GM20431 (cell line): ENCODE measurements around the gene PTGDS.
"Not testable (repeated sequence)": the region's sequence is repeated elsewhere in the genome, so short reads cannot be mapped to it uniquely, and the experiment has no call there.

Experiments used
- in situ Hi-C: fragments of 300-500 bp; cut with MseI, MboI; formaldehyde crosslinking; loops from one replicate; pipeline ENCODE4 v1.15.0; 2020; ENCODE audit warnings: low sequenced_read_pairs; ENCODE audit not compliant: unreplicated experiment

PTGDS gene

DNA sequence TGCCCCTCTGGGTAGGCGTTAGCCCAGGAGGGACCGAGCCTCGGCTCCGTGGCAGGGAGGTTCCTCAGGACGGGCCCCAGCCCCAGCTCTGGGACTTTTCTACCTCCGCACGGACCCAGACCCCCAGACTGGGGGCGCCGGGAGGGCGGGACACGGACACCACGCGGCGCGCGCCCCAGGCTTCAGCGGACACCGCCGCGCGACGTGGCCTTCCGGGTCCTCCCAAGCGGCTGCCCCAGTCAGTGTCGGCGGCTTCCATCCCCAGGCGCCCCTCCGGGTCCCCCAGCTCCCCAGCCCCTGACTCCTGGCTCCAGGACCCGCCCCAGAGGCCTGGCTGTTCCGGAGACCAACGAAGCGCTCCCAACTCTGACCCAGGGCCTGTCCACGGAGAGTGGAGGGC lies 8.5 kb downstream of the PTGDS start:
- in situ Hi-C loops = no loop called here

DNA sequence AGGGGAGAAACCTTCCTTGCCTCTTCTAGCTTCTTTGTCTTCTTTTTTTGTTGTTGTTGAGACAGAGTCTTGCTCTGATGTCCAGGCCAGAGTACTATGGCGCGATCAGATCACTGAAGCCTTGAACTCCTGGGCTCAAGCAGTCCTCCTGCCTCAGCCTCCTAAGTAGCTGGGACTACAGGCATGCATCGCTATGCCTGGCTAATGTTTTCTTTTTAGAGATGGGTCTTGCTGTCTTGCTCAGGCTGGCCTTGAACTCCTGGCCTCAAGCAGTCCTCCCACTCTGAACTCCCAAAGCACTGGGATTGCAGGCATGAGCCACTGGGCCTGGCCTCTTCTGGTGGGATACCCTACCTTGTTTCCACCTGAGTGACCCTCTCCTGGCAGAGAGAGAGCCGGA lies 11.6 kb downstream of the PTGDS start:
- in situ Hi-C loops = no loop called here

DNA sequence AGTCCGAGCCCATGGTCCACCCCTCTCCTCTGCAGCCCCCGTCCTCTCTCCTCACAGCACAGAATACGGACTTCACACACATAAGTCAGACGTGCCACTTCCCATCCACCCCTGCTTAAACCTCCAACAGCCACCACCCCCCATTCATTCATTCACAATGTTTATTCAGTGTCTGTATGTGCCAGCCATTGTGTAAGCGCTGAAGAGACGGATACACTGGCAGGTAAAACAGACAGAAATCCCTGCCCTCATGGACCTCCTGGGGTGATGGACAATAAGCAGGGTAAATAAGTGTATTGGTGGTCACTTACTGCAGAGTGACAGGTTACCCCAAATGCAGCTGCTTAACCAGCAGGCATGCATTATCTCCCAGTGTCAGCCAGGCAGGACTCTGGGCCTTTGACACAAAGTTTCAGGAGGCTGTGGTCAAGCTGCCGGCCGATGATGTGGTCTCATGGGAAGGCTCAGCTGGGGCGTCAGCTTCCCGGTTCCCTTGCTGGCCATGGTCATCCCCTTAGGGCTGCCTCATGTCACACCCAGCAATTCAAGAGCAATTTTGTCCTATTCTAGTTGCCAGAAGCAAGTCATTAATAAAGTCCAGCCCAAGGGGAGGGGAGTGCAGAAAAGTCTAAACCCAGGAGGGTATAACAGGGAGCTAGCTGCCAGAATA lies 13.1 kb downstream of the PTGDS start:
- in situ Hi-C loops = no loop called here

DNA sequence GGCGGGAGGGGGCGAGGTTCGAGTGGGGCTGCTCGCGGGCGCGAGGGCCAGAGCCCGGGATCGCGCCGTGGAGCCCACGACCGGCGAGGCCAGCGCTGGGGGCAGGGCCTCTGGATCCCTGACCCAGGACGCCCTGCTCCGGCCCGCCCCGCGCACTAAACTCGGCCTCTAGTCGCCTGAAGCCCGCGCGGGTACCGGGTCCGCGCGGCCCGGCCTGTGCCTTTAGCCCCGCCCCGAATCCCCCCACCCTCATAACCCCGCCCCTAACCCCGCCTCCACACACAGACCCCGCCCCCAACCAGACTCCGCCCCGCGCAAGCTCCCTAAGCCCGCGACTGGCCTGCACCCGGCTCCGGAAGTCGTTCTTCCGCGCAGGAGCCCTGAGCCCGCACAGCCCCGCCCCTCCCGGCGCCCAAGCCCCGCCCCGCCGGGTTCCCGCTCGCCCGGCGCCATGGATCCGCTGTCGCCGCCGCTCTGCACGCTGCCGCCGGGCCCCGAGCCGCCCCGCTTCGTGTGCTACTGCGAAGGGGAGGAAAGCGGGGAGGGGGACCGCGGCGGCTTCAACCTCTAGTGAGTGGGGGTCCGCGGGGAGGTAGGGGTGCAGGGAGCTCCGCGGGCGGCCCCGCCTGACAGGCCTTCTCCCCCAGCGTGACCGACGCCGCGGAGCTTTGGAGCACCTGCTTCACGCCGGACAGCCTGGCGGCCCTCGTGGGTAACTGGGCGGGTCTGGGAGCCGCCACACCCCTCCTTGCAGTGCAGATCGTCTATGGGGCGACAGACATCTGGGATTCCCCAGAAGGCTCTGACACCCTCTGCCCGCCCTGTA lies 14.9 kb downstream of the PTGDS start, which contains the start of gene PAXX:
PAXX (plus strand) TSS at position 430 of the 826 bp plus-strand sequence; CDS start at position 452, 22 bp downstream.
- in situ Hi-C loops = no loop called here

DNA sequence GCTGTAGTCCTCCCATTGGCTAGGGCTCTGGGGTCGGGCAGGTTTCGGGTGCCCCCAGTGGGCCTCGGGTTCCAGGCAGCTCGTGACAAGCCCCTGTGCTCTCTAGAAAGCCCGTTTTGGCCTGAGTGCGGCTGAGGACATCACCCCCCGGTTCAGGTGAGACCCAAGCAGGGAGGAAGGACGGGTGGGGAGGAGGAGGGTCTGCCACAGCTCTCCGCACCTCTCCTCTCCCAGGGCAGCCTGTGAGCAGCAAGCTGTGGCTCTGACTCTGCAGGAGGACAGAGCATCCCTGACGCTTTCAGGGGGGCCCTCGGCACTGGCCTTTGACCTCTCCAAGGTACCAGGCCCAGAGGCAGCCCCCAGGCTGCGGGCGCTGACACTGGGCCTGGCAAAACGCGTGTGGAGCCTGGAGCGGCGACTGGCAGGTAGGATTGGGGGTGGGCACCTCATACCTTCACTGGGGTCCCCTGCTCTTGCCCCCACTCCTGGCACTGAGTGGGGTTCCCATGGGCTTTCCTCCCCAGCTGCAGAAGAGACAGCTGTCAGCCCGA lies 15.6 kb downstream of the PTGDS start:
- in situ Hi-C loops = no loop called here

DNA sequence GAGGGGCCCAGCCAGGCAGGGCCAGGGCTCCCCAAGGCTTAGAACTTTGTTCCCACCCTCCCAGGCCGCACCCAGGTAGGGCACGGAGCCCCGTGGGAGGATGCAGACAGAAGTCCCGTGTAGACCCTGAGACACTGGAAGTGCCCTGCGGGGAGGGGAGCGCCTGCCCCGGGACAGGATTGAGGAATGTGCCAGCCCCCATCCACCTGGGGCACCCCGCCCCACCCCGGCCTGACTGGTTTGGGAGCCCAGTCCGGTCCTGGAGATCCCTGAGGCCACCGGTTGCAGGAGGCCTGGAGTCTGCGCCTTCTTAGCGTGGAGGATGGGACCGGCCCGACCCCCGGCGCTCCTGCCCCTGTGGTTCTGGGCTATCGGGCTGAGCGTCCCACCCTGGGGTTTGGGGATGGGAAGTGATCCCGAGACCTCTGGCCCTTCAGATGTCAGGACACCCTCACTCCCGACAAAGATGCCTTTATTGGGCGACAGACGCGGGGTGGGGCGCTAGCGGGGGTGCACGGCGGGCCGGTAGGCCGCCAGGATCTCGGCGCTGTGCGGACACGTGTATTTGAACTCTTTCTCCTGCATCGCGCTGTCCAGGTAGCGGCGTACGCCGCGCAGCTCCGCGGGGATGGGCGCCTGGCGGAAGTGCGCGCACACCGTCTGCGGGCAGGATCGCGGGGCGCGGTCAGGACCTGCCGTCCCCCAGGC lies 17.0 kb downstream of the PTGDS start:
- in situ Hi-C loops = no loop called here

DNA sequence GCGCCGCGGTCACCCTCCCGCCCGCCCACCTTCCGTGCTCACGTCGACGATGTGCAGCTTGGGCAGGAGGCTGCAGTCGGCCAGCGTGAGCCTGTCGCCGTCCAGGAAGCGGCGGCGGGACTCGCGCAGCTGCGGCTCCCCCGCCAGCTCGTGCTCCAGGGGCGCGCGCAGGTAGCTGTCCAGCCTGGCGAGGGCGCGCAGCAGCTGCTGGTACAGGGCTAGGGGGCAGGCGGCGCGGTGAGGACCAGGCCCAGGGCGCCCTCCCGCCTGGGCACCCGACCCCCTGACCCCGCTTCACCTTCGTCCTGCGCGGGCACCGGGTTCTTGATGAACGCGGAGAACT lies 17.6 kb downstream of the PTGDS start:
- in situ Hi-C loops = no loop called here

DNA sequence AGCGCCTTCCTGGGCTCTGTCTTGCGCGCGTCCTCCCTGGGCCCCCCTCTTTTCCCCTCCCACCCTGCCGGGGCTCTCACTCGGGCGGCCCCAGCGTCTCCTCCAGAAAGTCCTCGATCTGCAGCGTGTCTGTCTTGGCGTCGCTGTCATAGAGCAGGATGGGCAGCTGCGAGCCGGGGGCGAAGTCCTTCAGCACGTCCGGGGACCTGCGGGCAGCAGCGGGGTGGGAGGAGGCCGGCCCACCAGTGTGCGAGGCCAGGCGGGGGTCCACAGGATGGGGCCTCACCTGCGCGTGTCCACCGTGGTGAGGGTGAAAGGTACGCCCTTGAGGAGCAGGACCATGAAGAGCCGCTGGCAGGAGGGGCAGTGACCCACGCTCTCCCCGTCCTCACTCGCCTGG lies 18.1 kb downstream of the PTGDS start:
- in situ Hi-C loops = no loop called here

DNA sequence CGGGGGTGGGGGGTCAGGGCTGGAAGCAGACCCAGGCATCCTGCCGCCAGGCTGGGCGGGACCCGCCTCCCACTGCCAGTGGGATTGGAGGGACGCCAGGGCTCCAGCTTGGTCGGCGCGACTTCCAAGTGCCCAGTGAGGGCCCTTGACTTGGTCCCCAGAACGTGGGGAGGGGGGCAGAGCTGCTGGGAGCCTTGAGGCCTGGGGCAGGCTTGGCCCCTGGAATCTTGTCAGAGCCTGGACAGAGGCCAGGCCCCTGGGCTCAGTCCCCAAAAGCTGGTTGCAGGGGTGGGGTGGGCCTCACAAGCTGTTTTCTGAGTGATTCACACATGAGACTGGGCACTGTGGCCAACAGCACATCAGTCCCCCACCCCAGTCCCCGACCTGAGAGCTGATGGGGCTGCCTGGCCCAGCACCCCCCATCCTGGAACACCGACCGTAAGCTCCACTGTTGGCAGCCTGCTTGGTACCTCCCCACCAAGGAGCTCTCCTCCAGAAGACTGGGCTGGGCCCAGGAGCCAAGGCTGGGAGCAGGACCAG lies 18.5 kb downstream of the PTGDS start:
- in situ Hi-C loops = no loop called here

DNA sequence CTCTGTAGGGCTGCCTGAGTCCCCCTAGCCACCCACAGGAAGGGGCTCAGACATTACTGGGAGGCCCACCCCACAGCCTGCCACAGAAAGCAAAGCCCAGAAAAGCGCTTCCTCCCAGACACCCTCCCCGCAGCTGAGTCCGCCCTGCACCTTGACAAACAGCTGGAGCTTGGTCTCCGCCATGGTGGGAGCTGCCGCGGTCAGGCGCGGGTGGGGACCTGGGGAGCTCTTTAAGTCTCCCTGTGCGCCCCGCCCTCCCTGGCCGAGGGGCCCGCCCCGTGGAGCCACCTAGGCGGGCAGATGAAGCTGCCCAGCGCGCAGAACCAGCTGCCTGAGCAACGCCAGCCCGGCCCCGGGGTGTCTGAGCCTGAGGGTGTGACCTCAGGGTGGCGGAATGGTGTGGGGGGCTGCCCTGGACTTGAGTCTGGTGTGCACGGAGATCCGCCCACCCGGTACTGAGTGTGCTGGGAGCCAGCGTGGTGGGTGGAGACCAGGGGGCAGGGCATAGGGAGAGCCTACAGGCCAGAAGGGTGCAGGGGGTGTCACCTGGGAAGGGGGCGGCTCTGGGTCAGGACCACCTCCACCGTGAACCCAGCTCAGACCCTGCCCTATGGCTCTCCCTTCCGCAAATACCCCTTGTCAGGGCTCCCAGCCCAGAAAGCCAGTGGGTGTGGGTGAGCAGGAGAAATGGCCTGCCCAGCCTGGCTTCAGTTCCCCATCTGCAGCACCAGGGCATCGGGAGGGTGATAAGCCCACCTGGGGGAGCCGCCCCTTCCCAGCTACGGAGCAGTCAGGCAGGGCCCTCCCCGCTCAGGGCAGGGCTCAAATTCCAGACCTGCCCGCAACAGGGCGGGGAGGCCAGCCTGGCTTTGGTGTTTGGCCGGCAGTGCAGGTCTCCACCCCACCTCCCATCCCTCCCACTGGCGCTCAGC lies 19.3 kb downstream of the PTGDS start, which contains the start of gene CLIC3:
CLIC3 (minus strand) TSS at position 208 of the 932 bp plus-strand sequence; CDS start at position 183, 25 bp downstream.
- in situ Hi-C loops = no loop called here

DNA sequence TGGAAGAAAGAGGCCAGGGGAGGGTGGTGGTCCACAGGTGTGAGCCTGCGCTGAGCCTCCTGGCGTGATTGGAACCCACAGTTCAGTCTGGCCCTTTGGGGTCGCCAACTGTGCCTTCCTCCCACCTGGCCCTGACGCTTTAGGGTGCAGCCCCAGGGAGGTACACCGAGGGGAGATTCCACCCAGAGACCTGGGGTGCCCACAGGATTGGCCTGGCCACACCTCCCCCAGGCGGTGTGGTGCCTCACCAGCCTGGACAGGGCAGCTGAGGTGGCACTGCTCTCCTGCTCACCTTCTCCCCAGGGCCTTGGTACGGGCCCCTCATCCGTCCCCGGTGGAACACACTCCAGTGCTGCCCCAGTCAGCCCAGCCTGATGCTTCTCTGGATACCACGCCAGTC lies 20.1 kb downstream of the PTGDS start:
- in situ Hi-C loops = no loop called here

DNA sequence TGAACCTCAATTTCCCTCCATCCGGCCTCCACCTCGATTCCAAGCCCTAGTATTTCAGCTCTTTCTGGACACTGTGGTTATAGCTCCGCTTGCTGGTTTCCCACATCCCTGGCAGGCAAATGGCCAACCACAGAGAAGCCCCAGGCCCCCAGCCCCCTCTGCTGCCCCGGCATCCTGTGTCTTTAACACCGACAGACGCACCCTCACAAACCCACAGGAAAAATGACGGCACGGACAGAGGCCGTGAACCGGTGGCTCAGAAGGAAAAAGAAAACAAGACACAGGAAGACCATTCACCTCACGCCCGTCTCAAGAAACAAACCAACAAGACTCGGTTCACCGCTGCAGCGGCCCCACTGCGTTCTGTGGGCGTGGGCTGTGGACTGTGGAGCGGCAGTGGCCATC lies 20.5 kb downstream of the PTGDS start:
- in situ Hi-C loops = no loop called here

DNA sequence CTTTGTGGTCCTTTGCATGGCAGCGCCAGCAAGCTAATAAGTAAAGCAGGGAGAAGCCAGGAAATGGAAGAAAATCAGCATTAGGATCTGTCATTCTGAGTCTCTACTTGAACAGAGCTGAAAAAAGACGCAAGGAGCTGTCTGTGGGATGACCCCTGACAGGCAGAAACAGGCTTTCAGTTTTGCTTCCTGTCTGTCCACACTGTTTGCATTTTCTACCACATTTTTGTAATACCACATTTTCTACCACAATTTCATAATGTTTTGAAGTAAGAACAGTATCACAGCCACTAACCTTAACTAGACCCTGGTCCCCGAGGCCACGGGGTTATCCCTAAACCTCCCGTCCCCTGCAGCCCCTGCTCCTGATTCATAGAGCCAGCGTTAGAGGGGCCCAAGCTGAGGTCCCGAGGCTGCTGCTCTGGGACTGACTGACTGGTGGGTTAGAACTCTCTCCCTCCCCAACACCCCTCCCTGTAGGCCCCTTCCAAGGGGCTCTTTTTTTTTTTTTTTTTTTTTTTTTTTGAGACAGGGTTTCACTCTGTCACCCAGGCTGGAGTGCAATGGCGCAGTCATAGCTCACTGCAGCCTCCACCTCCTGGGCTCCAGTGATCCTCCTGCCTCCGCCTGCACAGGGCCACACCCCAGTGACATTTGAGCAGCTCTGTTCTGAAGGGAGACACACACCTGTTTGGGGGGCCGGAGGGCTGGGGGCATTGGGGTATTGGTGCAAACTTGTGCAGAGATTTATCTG lies 23.1 kb downstream of the PTGDS start:
- in situ Hi-C loops = no loop called here

DNA sequence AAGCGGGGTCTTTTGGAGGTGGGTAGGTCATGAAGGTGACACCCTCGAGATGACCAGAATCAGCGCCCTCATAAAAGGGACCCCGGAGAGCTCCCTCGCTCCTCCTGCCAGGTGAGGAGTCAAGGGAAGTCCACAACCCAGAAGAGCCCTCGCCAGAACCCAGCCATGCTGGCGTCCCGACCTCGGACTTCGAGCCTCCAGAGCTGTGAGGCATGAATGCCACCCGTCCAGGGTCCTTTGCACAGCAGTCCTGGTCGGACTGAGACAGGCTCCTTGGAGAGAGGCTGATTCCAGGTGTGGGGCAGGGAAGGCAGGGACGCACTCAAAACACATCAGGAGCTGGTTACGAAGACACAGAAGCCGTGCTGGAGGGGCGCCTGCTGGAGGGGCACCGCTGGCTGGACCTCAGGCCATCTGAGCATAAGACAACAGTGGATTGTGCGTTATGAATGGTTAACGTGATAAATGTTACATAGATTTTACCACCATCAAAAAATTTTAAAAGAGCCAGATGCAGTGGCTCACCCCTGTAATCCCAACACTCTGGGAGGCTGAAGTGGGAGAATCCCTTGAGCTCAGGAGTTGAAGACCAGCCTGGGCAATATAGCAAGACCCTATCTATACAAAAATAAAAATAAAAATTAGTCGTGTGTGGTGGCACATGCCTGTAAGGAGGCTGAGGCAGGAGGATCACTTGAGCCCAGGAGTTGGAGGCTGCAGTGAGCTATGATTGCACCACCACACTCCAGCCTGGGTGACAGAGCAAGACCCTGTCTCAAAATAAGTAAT lies 24.7 kb downstream of the PTGDS start:
- in situ Hi-C loops = no loop called here

DNA sequence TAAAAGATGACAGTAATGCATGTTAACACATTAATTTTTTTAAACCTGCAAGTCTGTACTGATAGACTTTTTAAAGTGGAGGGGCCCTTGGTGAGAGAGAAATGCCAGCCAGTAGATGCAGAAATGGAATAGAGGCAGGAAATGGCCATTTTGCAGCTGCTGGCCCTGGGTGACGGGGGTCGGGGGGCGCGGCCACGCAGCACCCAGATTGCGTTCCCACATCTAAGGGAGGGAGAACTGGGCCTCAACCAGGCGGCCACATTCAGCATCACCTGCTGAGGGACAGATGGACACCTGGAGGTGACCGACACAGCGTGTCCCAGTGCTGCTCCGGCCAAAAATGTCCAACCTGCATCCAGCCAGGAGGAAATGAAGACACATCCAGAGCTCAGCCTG lies 25.3 kb downstream of the PTGDS start:
- in situ Hi-C loops = no loop called here

DNA sequence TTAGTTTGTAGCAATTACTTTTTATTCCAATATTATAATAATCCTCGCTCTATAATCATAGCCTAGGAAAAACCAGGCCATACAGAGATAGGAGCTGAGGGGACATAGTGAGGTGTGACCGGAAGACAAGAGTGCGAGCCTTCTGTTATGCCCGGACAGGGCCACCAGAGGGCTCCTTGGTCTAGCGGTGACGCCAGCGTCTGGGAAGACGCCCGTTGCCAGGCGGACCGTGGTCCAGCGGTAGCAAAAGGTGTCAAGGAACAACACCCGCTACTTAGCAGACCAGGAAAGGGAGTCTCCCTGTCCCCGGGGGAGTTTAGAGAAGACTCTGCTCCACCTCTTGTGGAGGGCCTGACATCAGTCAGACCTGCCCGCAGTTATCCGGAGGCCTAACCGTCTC lies 27.0 kb downstream of the PTGDS start:
- in situ Hi-C loops = not testable (repeated sequence)

DNA sequence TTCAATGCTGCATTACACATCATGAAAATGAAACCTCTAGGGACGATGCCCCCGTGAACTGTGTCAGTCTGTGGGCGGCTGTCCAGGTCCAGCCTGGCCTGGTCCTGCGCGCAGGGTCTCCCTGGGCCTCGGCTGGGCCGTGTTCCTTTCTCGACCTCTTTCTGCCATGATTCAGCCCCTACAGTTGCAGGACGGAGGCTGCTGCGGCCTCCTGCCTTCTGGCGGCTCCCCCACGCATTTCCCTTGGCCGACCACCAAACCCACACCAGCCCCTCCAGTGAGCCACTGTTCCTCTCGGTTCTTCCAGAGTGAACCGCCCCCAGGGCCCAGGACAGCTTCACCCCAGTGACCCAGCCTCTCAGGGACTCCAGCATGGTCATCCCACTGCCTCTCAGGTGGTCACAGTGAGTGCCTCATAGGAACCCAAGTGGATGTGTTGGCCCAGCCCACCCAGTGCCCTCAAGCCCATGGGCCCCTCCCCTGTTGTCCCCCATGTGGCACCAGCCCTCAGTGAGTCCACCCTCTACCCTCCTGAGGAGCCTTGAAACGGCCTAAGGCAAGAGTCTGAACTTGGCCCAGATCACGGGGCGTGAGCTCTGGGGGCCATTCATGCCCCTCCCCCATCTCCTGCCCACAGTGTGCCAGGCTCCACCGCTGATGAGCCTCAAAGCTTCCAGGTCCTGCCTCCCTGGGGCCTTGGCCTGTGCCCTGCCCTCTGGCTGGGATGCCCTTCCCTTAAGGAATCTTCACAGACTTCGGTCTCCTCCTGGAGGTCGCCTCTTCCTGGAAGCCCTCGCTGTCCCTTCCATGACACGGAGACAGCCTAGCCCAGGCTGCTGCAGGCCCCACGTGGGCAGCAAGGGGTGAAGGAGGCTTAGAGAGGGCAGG lies 29.1 kb downstream of the PTGDS start:
- in situ Hi-C loops = no loop called here
